NCI-H2171 (cell line): ENCODE measurements around the gene STT3B.

Source experiments
- DNase-seq: peaks from one replicate; lab custom pipeline; 2025; lab: John Stamatoyannopoulos, UW

The STT3B gene

GRCh38 chr3:31552103-31552502 lies 19.4 kb downstream of the STT3B start:
- DNase-seq = no peak

DNA sequence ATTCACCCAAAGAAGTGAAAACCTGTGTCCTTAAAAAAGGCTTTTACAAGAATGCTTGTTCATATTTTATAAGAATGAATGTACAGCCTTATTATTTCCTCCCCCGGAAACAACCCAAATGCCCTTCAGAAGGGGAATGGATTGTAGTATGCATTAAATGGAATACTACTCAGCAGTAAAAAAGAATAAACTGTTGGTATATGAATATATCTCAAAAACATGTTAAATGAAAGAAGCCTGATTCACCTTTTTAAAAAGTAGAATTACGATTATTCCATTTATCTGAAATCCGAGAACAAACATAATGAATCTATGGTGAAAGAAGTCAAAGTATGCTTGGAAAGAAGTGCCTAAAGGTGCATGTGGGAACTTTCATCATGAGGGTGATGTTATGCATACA lies 20.5 kb downstream of the STT3B start:
- no peak for DNase-seq

DNA sequence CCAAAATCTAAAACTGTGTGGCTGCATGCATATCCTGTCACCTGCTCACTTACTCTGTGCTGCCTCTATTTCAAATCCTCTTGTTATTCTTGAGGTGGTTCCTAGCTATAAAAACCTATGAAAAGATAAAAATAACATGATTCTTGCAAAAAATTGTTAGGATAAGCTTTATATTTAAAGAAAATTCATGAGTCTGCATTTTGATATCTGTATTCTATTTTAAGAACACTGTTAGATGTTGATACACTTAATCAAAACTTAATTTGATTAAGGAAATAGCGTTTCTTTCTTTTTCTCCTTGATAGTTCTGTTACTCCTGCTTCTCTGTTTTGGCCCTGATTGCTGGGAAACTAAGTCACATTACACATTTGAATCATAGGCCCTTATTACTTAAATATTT lies 22.5 kb downstream of the STT3B start:
- no peak for DNase-seq

GRCh38 chr3:31559872-31560534 lies 27.3 kb downstream of the STT3B start:
- no peak for DNase-seq

DNA sequence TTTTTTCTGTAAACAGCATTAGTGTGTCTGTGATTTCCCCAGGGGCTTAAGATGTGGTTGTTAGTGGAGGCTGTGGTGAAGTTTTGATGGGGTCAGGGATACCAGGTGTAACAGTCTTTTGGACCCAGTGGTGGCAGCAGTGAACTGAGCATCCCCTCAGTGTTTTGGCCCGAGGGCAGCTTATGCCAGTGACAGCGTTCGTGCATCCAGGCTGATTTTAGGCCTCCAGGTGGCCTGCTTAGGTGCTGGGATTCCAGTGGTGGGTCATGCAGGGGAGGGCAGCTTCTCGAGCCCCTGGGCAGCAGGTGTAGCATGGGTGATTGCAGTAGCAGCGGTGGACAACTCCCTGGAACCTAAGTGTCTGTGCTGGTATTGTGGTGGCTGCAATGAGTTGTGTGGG lies 29.2 kb downstream of the STT3B start:
- DNase-seq = no peak

DNA sequence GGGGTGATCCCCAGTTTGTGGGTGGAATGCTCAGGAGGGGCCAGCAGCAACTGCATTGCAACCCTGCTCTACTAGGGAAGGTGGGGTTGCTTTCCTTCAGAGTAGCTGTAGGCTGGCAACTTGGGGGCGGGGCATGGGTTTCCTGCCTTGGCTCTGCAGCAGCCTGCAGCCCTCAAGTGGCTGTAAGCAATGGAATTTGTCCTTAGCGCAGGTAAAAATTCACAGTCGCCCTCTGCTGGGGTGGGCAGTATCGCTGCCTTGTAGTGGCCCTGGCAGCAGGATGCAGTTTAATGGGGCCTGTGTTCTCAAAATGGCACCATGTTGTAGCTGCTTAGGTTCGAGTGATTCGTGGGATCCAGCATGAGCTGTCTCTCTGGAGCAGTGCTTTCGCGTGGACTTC lies 29.8 kb downstream of the STT3B start:
- DNase-seq = no peak

- no peak for DNase-seq
Measured at GRCh38 chr3:31565288-31565687, 32.6 kb downstream of the STT3B start.

DNA sequence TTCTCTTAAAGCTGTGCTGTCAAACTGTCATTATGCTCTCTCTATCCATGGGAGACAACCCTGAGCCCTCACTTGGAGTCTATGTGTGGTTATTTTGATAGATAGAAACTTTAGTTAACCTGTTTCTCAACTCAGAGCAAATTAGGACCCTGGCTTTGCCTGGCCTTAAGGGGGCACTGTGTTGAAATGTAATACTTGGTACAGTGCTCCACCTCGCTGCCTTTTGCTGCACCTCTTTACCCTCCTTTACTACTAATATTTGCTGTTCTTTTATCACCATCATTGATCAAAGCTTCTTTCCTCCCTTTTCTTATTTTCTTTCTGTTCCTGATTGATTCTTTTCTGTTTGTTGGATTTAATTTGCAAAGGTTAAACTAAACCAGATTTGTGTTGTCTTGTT lies 34.3 kb downstream of the STT3B start:
- DNase-seq = no peak

DNA sequence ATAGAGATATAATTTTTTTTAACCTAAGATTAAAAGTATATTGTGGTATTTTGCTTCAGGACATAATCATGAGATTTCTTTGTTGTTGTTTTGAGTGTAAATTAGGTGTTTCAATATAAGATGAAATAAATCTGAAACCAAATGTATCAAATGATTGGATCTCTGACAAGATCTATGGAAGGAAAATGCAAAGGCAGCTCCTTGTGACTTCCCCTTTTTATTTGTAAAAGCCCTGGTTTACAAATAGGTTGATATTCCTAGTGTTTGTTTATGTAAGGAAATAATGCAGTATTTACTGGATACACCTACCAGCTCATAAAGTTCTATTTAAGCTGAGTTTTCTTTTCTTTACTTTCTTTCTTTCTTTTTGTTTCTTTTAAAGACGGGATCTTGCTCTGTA lies 35.9 kb downstream of the STT3B start:
- DNase-seq = no peak

GRCh38 chr3:31571325-31571724 lies 38.6 kb downstream of the STT3B start:
- no peak for DNase-seq

DNA sequence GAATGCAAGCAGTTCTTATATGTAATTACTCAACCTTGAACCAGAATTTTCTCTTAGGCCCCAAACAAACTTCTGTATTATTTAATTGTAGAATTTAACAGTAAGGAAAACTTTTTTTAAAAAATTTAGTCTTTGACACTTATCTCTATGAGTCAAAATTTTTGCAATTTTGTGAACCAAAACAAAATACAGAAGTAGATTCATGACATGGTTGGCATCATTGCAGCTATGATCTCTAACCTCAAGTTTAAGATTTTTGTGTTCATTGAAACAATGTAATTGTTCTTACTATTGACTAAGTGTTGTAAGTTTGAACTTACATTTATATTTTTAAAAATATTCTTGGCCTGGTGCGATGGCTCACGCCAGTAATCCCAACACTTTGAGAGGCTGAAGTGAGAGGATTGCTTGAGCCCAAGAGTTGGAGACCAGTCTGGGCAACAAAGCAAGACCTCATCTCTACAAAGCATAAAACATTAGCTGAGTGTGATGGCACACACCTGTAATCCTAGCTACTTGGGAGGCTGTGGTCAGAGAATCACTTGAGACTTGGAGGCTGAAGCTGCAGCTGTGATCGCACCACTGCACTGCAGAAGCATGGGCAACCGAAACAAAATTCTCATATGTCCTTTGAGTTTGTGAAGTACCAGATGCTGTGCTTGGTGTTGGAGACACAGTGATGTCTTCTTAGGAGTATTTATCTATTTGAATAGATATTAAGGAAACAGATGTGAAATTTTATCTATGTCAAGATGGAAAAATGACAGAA lies 39.7 kb downstream of the STT3B start:
- DNase-seq = no peak

DNA sequence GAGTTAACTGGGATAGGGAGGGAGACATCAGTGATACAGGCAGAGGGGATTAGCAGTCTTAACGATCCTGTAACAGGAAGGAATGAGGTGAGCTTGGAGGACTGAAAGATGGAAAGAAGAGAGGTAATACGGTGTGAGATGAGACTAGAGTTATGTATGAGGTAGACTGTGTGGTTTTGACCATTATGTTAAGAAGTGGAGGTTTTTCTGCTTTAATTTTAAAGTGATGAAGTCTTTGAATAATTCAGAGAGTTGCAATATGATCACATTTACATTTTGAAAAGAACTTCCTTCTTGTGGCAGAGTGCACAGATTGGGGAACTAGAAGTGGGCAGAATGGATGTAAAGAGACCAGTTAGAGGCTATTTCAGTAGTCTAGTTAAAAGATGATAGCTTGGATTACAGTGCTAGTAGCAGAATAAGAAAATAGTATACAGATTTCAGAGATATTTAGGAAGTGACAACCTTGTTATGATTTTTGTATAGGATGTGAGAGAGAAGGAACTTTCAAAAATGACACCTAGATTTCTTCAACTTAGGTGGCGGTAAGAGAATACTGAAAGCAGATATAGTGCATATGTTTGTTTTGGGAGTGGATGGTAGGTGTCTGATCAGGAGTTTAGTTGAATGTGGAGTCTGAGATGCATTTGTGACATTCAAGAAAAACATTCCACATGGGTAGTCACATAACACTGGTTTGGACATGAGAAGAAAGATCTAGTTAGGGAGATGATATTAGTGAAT lies 40.5 kb downstream of the STT3B start:
- no peak for DNase-seq

DNA sequence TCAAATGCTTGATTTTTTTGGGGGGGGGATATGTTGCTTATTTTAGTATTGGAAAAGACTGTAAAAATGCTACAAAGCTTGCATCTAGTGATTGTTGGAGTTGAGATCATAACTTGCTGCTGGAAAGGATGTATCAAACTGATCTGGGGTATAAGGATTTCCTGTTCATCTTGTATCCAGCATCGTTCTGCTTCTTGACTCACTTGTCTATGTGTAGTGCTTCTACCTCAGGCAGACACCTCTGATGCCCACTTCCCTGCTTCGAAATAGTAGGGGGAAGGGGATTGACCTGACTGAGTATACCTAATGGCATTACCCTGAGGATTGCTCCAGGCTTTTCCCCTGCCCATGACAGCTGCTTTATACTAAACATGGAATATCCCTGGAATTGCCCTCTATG lies 42.7 kb downstream of the STT3B start:
- no peak for DNase-seq

- DNase-seq = no peak
Measured at GRCh38 chr3:31576521-31576920, 43.8 kb downstream of the STT3B start.

DNA sequence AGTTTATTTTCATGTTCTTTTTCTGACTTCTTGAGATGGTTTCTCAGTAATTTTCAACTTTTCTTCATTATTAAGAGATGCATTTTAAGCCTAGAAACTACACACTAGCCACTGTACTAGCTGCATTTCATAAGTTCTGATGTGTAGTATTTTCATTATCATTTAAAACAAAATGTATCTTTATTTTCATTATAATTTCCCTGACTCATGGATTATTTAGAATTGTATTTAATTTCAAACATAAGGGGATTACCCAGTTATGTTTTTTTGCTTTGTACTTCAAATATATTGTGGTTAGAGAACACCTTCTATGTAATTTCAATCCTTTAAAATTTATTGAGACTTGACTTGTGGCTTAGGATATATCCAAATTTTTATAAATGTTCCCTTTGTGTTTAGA lies 44.5 kb downstream of the STT3B start:
- no peak for DNase-seq

DNA sequence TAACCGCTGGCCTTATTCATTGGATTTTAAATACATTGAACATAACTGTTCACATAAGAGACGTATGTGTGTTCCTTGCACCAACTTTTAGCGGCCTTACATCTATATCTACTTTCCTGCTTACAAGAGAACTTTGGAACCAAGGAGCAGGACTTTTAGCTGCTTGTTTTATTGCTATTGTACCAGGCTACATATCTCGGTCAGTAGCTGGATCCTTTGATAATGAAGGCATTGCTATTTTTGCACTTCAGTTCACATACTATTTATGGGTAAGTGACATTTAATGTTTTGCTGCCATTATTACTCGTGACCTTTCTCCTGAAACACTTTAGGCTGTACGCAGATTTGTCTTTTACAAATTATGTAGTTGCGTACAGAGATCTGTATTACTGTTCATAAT lies 47.1 kb downstream of the STT3B start:
- no peak for DNase-seq

- no peak for DNase-seq
Measured at GRCh38 chr3:31580645-31581044, 47.9 kb downstream of the STT3B start.

DNA sequence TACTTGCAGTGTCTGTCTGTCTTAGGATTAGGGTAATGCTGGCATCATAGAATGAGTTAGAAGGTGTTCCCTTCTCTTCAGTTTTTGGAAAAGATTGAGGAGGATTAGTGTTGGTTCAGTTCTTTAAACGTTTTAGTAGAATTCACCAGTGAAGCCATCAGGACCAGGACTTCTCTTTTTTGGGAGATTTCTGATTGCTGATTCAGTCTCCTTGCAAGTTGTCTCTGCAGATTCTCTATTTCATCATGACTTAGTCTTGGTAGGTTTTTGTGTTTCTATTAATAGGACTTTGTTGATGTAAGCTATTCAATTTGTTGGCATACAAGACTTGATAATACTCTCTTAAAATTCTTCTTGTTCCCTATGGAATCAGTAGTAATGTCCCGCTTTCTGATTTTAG lies 48.9 kb downstream of the STT3B start:
- no peak for DNase-seq

GRCh38 chr3:31589228-31589627 lies 56.5 kb downstream of the STT3B start:
- DNase-seq = no peak

DNA sequence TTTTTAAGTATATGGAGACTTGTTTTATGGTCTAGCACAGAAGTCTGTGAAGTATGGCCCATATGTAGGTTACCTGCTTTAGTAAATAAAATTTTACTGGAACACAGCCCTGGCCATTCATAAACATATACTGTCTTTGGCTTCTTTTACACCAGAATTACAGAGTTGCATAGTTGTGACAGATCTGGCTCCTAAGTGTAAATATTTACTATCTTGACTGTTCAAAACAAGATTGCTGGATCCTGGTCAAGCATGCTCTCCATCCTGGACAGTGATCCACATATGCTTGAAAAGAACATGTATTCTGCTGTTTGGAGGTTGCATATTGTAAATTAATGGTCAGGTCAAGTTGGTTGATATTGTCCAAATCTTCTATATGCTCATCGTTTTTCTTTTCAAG lies 57.9 kb downstream of the STT3B start:
- DNase-seq = no peak

DNA sequence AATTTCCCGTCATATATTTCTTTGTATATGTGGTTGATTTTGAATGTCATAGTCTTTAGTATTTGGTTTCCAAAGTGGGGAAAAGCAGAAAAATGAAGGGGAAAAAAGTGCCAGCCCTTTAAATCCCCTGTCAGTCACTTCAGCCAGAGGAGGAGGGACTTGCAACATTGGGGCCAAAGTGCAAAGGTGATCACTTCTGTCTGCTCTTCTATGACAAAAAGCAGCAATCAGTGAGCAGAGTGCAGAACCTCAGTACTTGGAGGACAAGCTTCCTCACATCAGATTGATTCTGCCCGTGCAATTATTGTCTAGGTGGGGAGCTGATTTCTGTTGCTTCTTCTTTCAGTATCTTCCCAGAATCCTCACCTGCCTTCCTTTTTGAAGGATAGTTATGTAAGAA lies 60.0 kb downstream of the STT3B start:
- no peak for DNase-seq

DNA sequence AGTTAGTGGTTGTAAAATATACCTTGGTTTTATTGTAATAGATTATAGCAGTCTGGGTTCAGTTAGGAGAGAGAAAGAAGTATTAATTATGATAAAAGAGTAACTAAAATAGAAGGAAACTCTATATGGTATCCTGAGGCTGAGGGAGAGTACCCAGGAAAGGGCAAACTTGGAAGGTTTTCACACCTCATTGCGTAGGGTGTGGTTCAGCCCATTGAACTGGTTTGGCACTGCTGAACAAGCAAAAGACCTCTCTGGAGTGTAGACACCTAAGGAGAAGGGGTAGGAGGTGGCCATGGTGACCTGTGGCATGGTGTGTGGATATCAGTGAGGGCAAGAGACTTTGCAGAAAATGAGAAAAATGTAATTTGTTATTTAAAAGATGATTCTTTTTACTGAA lies 63.5 kb downstream of the STT3B start:
- no peak for DNase-seq

- DNase-seq = no peak
Measured at GRCh38 chr3:31600431-31600830, 67.7 kb downstream of the STT3B start.
